HL-60 (cell line): Measurements from ENCODE around the gene KIAA0319L.

Experiments
- POLR2AphosphoS5 ChIP-seq: IDR thresholded peaks from 2 replicates; pipeline ENCODE4 v1.6.1; 2012; ENCODE audit warnings: low read depth
- TF ChIP-seq, protein P1 (sequence below): IDR thresholded peaks from one replicate; pipeline ENCODE4 v1.5.1; 2011; ENCODE audit warnings: low read length, control low read depth, inconsistent platforms; ENCODE audit not compliant: insufficient read depth
- TF ChIP-seq, protein P2 (sequence below): IDR thresholded peaks from 2 replicates; pipeline ENCODE4 v1.6.1; 2012; ENCODE audit warnings: low read depth; ENCODE audit not compliant: insufficient replicate concordance

GRCh38 chr1:35570589-35571137 is 13.5 kb upstream of the KIAA0319L start:
- TF ChIP-seq, protein P1, sequence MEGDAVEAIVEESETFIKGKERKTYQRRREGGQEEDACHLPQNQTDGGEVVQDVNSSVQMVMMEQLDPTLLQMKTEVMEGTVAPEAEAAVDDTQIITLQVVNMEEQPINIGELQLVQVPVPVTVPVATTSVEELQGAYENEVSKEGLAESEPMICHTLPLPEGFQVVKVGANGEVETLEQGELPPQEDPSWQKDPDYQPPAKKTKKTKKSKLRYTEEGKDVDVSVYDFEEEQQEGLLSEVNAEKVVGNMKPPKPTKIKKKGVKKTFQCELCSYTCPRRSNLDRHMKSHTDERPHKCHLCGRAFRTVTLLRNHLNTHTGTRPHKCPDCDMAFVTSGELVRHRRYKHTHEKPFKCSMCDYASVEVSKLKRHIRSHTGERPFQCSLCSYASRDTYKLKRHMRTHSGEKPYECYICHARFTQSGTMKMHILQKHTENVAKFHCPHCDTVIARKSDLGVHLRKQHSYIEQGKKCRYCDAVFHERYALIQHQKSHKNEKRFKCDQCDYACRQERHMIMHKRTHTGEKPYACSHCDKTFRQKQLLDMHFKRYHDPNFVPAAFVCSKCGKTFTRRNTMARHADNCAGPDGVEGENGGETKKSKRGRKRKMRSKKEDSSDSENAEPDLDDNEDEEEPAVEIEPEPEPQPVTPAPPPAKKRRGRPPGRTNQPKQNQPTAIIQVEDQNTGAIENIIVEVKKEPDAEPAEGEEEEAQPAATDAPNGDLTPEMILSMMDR = no peak
- TF ChIP-seq, protein P2, sequence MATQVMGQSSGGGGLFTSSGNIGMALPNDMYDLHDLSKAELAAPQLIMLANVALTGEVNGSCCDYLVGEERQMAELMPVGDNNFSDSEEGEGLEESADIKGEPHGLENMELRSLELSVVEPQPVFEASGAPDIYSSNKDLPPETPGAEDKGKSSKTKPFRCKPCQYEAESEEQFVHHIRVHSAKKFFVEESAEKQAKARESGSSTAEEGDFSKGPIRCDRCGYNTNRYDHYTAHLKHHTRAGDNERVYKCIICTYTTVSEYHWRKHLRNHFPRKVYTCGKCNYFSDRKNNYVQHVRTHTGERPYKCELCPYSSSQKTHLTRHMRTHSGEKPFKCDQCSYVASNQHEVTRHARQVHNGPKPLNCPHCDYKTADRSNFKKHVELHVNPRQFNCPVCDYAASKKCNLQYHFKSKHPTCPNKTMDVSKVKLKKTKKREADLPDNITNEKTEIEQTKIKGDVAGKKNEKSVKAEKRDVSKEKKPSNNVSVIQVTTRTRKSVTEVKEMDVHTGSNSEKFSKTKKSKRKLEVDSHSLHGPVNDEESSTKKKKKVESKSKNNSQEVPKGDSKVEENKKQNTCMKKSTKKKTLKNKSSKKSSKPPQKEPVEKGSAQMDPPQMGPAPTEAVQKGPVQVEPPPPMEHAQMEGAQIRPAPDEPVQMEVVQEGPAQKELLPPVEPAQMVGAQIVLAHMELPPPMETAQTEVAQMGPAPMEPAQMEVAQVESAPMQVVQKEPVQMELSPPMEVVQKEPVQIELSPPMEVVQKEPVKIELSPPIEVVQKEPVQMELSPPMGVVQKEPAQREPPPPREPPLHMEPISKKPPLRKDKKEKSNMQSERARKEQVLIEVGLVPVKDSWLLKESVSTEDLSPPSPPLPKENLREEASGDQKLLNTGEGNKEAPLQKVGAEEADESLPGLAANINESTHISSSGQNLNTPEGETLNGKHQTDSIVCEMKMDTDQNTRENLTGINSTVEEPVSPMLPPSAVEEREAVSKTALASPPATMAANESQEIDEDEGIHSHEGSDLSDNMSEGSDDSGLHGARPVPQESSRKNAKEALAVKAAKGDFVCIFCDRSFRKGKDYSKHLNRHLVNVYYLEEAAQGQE = no peak
- no peak for TF ChIP-seq POLR2AphosphoS5
